GM12878 (cell line): ENCODE measurements around the gene DAPK3. TPM values are rescaled to one million over a fixed set of nuclear protein-coding genes. Genes with fewer than 3 reads are reported as not detected.

Source experiments
- ATAC-seq: fragments of 200-7000 bp; cut with Tn5 transposase; 3 replicates; pipeline ENCODE4 v1.9.1; 2020; ENCODE audit warnings: mild to moderate bottlenecking, moderate library complexity
- BruUV-seq: library from RNA; stranded (reverse); fragments of 400-500 nt; replicated peaks from 2 replicates; lab custom pipeline; 2021; lab: Mats Ljungman, UMichigan
- CTCF ChIA-PET: fragments of 300-600 bp; sonication (Branson Sonifier 250); formaldehyde crosslinking; extraction: SDS; loops from one replicate; lab custom pipeline; 2021; ENCODE audit warnings: inconsistent platforms; lab: Yijun Ruan, JAX
- POLR2A ChIA-PET: fragments of 350-600 bp; formaldehyde crosslinking; extraction: SDS; loops from one replicate; lab custom pipeline; 2021; ENCODE audit warnings: inconsistent platforms; lab: Charles Lee
- RAD21 ChIA-PET: fragments of 300-600 bp; sonication (Branson Sonifier 250); formaldehyde crosslinking; loops from one replicate; lab custom pipeline; 2023; ENCODE audit warnings: antibody characterized with exemption; ENCODE audit not compliant: unreplicated experiment; lab: Charles Lee
- SMC1A ChIA-PET: fragments of 300-600 bp; sonication (Branson Sonifier 250); formaldehyde crosslinking; loops from one replicate; lab custom pipeline; 2023; ENCODE audit not compliant: unreplicated experiment, uncharacterized antibody; lab: Charles Lee
- DNase-seq: peaks from one replicate; pipeline ENCODE4 v3.0.0-alpha.2; 2011; ENCODE audit warnings: low read depth, low spot score
- FAIRE-seq: peaks from 3 replicates; lab custom pipeline; 2011; peaks lifted over from hg19 to GRCh38; lab: Jason Lieb, UNC
- H2AFZ ChIP-seq: 2 replicates; pipeline ENCODE4 v1.6.0; 2011; ENCODE audit warnings: low read depth, low read length, control low read depth; ENCODE audit not compliant: control insufficient read depth
- H3K27ac ChIP-seq: 2 replicates; pipeline ENCODE4 v1.5.1; 2011; ENCODE audit warnings: control low read depth; ENCODE audit not compliant: control insufficient read depth, insufficient read depth
- H3K27me3 ChIP-seq, 2 experiments: replicated peaks in 1 of 2; 2 replicates each; pipeline versions ENCODE4 v1.6.0 to v1.6.1; 2011; ENCODE audit warnings: low read length in 1 of 2; ENCODE audit not compliant: control insufficient read depth in 2 of 2, insufficient read depth in 2 of 2
- H3K36me3 ChIP-seq, 2 experiments: 2 replicates each; pipeline ENCODE4 v1.5.1; 2011; ENCODE audit warnings: low read length in 1 of 2; ENCODE audit not compliant: control insufficient read depth in 2 of 2, insufficient read depth in 2 of 2
- H3K4me1 ChIP-seq: 2 replicates; pipeline ENCODE4 v1.6.1; 2011; ENCODE audit warnings: mild to moderate bottlenecking, low read length, moderate library complexity, mixed read lengths; ENCODE audit not compliant: control insufficient read depth, insufficient read depth
- H3K4me2 ChIP-seq: 2 replicates; pipeline ENCODE4 v1.6.0; 2011; ENCODE audit warnings: control low read depth; ENCODE audit not compliant: control insufficient read depth, insufficient read depth
- H3K4me3 ChIP-seq: fragments of 200-600 bp; sonication (generic); 2 replicates; pipeline ENCODE4 v1.5.1; 2016
- H3K79me2 ChIP-seq: 2 replicates; pipeline ENCODE4 v1.6.0; 2011; ENCODE audit warnings: low read length; ENCODE audit not compliant: control insufficient read depth, insufficient read depth
- H3K9ac ChIP-seq: 2 replicates; pipeline ENCODE4 v1.8.0; 2011; ENCODE audit warnings: low read length, control low read depth, mixed read lengths; ENCODE audit not compliant: control insufficient read depth, insufficient read depth
- H3K9me3 ChIP-seq: replicated peaks from 3 replicates; pipeline ENCODE4 v1.5.1; 2011; ENCODE audit warnings: mild to moderate bottlenecking, low read length; ENCODE audit not compliant: control insufficient read depth, insufficient read depth
- H4K20me1 ChIP-seq: 2 replicates; pipeline ENCODE4 v1.6.0; 2011; ENCODE audit not compliant: control insufficient read depth, insufficient read depth
- BACH1 ChIP-seq: fragments of 450-650 bp; IDR thresholded peaks from 2 replicates; pipeline ENCODE4 v1.6.1; 2017; ENCODE audit warnings: mild to moderate bottlenecking, borderline replicate concordance
- IKZF1 ChIP-seq: fragments of 450-650 bp; conservative IDR thresholded peaks from 2 replicates; pipeline ENCODE4 v1.6.1; 2017; ENCODE audit warnings: antibody characterized with exemption, mild to moderate bottlenecking
- KAT2A ChIP-seq: conservative IDR thresholded peaks from 2 replicates; pipeline ENCODE4 v1.6.1; 2011; ENCODE audit warnings: low read depth, low read length; ENCODE audit not compliant: control insufficient read depth
- MYC ChIP-seq: IDR thresholded peaks from 2 replicates; pipeline ENCODE4 v1.6.1; 2011; ENCODE audit warnings: mild to moderate bottlenecking, low read length, moderate library complexity, inconsistent platforms; ENCODE audit not compliant: insufficient read depth, insufficient replicate concordance, insufficient read length, severe bottlenecking
- NRF1 ChIP-seq: conservative IDR thresholded peaks from 2 replicates; pipeline ENCODE4 v1.6.1; 2011; ENCODE audit warnings: mild to moderate bottlenecking, low read depth, low read length, improper control_type of control experiment
- POLR2A ChIP-seq: IDR thresholded peaks from 2 replicates; pipeline ENCODE4 v1.6.1; 2011; ENCODE audit warnings: low read depth, mild to moderate bottlenecking, low read length
- POLR2AphosphoS2 ChIP-seq: IDR thresholded peaks from 2 replicates; pipeline ENCODE4 v1.6.1; 2011; ENCODE audit warnings: low read depth, mild to moderate bottlenecking, low read length, improper control_type of control experiment, moderate library complexity
- POLR2AphosphoS5 ChIP-seq: IDR thresholded peaks from 2 replicates; pipeline ENCODE4 v1.6.1; 2011; ENCODE audit warnings: mild to moderate bottlenecking, low read length, inconsistent platforms
- WGBS: methylation state at CpG from one replicate; pipeline ENCODE4 v1.1.6; 2016; ENCODE audit warnings: low lambda C conversion rate; ENCODE audit not compliant: insufficient replicate concordance, insufficient coverage; ENCODE audit errors: missing lambda C conversion rate; 5-methylcytosine and 5-hydroxymethylcytosine counted together
- in situ Hi-C: fragments of 300-500 bp; cut with MboI; formaldehyde crosslinking; loops from 9 replicates; pipeline ENCODE4 v1.14.3; 2018; ENCODE audit warnings: mixed read lengths
- intact Hi-C: fragments of 100-400 bp; cut with micrococcal nuclease; formaldehyde crosslinking; loops from one replicate; pipeline ENCODE4 v1.14.2; 2022; ENCODE audit not compliant: unreplicated experiment
- polyA plus RNA-seq, 11 experiments: library from polyadenylated mRNA; depleted of rRNA in 4 of 11; unstranded in 6 of 11; stranded (reverse) in 5 of 11; fragments of >200 nt; fragmentation: Nextera tagmentation in 4 of 11; fragmentation: Illumina TruSeq in 1 of 11; extraction: Ambion mirVana in 4 of 11; extraction: Trizol in 1 of 11; gene quantifications; 1 replicate in 1 of 11; 2 replicates in 10 of 11; pipeline versions ENCODE4 v1.2.1 to v1.2.3, GENCODE V29; 2011 to 2016; ENCODE audit warnings: inconsistent platforms in 2 of 11, missing spikeins in 2 of 11, low read depth in 1 of 11
- total RNA-seq, 4 experiments: library from RNA; depleted of rRNA in 3 of 4; stranded (reverse); fragments of >200 nt in 3 of 4; fragmentation: Illumina TruSeq in 1 of 4; extraction: Trizol in 1 of 4; gene quantifications; 2 replicates each; pipeline versions ENCODE4 v1.2.1 to v1.2.3, GENCODE V29; 2013 to 2021
- TF ChIP-seq, protein P1 (sequence below): fragments of 450-650 bp; IDR thresholded peaks from 2 replicates; pipeline ENCODE4 v1.6.1; 2018; ENCODE audit warnings: borderline replicate concordance, mild to moderate bottlenecking; ENCODE audit not compliant: partially characterized antibody
- TF ChIP-seq, protein P2 (sequence below): fragments of 150-350 bp; IDR thresholded peaks from 2 replicates; pipeline ENCODE4 v1.6.1; 2014; ENCODE audit warnings: mild to moderate bottlenecking, low read depth, low read length
- TF ChIP-seq, protein P3 (sequence below): fragments of 450-650 bp; conservative IDR thresholded peaks from 2 replicates; pipeline ENCODE4 v1.6.1; 2017; ENCODE audit warnings: mild to moderate bottlenecking, moderate library complexity
- TF ChIP-seq, protein P4 (sequence below): fragments of 450-650 bp; IDR thresholded peaks from 2 replicates; pipeline ENCODE4 v1.6.1; 2017; ENCODE audit warnings: borderline replicate concordance

DAPK3 gene
- total and polyA plus RNA-seq, 10 of the 15 experiments (the other 5 are each of a cell fraction or from before 2014, with no cell fraction given): 0.13 to 46.4 (median 24.8) TPM

DNA sequence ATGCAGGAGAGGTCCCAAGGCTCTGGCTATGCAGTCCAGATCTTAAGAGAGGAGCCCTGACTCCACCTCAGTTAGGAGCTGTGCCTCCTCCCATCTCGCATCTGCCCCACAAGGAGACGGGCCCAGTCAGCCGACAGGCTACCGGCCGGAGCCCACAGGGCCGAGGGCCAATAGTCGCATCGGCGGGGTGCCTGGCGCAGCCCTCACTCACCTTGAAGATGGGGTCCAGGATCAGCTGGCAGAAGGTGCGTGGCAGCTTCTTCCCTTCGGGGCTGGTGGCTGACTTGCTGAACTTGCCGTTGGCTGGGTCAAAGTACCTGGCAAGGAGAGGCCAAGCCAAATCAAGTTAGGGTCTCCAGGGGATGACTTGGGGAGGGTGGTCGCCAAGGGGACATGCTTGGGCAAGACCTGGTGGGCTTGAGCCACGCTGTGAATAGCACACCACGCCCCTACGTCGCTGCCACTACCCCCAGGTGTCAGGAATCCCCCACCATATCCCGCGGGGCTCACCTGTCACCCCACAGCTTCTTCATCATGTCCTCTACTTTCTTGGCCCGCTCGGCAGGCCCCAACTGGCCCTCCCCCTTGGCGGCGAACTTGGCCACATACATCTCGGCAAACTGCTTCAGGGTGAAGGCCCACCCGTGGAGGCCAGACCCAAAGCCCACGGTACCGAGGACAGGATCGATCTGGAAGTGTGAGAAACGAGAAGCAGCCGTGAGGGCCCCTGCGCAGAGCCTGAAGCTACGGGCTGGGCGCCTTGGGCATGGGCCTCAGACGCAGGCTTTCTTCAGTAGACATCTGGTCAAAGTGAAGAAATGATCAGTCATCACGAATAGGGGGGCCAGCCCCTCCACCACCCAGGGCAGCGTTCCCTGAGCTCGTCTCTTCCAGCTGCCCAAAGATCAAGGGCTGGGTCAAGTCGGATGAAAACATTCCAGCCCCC lies 11.1 kb upstream of the DAPK3 start:
- TF ChIP-seq POLR2AphosphoS5 (peak; percentile 39), MYC (no peak), NRF1 (no peak), IKZF1 (no peak), POLR2A (peak; percentile 72), BACH1 (peak; percentile 24; the same call in 1 of the 2 replicates), KAT2A (no peak), POLR2AphosphoS2 (0 out of 2 replicates have a peak, but pooled peaks have one; percentile 46)
- TF ChIP-seq, protein P1, sequence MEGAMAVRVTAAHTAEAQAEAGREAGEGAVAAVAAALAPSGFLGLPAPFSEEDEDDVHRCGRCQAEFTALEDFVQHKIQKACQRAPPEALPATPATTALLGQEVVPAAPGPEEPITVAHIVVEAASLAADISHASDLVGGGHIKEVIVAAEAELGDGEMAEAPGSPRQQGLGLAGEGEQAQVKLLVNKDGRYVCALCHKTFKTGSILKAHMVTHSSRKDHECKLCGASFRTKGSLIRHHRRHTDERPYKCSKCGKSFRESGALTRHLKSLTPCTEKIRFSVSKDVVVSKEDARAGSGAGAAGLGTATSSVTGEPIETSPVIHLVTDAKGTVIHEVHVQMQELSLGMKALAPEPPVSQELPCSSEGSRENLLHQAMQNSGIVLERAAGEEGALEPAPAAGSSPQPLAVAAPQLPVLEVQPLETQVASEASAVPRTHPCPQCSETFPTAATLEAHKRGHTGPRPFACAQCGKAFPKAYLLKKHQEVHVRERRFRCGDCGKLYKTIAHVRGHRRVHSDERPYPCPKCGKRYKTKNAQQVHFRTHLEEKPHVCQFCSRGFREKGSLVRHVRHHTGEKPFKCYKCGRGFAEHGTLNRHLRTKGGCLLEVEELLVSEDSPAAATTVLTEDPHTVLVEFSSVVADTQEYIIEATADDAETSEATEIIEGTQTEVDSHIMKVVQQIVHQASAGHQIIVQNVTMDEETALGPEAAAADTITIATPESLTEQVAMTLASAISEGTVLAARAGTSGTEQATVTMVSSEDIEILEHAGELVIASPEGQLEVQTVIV: no peak
- TF ChIP-seq, protein P2, sequence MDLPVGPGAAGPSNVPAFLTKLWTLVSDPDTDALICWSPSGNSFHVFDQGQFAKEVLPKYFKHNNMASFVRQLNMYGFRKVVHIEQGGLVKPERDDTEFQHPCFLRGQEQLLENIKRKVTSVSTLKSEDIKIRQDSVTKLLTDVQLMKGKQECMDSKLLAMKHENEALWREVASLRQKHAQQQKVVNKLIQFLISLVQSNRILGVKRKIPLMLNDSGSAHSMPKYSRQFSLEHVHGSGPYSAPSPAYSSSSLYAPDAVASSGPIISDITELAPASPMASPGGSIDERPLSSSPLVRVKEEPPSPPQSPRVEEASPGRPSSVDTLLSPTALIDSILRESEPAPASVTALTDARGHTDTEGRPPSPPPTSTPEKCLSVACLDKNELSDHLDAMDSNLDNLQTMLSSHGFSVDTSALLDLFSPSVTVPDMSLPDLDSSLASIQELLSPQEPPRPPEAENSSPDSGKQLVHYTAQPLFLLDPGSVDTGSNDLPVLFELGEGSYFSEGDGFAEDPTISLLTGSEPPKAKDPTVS: no peak
- TF ChIP-seq, protein P3, sequence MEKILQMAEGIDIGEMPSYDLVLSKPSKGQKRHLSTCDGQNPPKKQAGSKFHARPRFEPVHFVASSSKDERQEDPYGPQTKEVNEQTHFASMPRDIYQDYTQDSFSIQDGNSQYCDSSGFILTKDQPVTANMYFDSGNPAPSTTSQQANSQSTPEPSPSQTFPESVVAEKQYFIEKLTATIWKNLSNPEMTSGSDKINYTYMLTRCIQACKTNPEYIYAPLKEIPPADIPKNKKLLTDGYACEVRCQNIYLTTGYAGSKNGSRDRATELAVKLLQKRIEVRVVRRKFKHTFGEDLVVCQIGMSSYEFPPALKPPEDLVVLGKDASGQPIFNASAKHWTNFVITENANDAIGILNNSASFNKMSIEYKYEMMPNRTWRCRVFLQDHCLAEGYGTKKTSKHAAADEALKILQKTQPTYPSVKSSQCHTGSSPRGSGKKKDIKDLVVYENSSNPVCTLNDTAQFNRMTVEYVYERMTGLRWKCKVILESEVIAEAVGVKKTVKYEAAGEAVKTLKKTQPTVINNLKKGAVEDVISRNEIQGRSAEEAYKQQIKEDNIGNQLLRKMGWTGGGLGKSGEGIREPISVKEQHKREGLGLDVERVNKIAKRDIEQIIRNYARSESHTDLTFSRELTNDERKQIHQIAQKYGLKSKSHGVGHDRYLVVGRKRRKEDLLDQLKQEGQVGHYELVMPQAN: no peak
- TF ChIP-seq, protein P4, sequence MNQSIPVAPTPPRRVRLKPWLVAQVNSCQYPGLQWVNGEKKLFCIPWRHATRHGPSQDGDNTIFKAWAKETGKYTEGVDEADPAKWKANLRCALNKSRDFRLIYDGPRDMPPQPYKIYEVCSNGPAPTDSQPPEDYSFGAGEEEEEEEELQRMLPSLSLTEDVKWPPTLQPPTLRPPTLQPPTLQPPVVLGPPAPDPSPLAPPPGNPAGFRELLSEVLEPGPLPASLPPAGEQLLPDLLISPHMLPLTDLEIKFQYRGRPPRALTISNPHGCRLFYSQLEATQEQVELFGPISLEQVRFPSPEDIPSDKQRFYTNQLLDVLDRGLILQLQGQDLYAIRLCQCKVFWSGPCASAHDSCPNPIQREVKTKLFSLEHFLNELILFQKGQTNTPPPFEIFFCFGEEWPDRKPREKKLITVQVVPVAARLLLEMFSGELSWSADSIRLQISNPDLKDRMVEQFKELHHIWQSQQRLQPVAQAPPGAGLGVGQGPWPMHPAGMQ: no peak
- H3K4me3 ChIP-seq: peak overlapping the region; percentile 97
- ChIA-PET SMC1A (no interaction called here), RAD21 (no interaction called here), CTCF (interaction anchor here (1.7 kb wide), 1 partner anchor 11 kb away, joined by 3 read pairs; the partner anchor contains the start of gene DAPK3), POLR2A (interaction anchor here (1.9 kb wide), 1 partner anchor 11 kb away, joined by 8 read pairs; the partner anchor contains the start of gene DAPK3)
- DNase-seq (no peak), FAIRE-seq (no peak), ATAC-seq (no peak)
- peaks cover 48% of the 10 kb centered on the region for H4K20me1 ChIP-seq
- peak overlapping the region; percentile 17; the same call in 1 of the 2 replicates for H3K9ac ChIP-seq
- H3K9me3 ChIP-seq: no peaks in the 10 kb centered on the region
- peaks cover 75% of the 10 kb centered on the region for H3K79me2 ChIP-seq
- H3K36me3 ChIP-seq: peaks cover 49 to 65% of the 10 kb centered on the region in 2 experiments
- intact Hi-C loops: no loop called here
- peaks cover 10% of the 10 kb centered on the region for H3K4me1 ChIP-seq
- peak overlapping the region; percentile 89 for H3K4me2 ChIP-seq
- H2AFZ ChIP-seq: no peak overlapping the region
- no peaks in the 10 kb centered on the region for H3K27me3 ChIP-seq
- in situ Hi-C loops: no loop called here
- BruUV-seq: no TSS peak
- H3K27ac ChIP-seq: no peak overlapping the region
- 93% methylated on average over 38 of the region's 39 CpGs for WGBS
